HG03460 (cell line): ENCODE results near the gene DOK5.

Source experiments
- ATAC-seq: cut with Tn5 transposase; IDR thresholded peaks from one replicate; pipeline ENCODE4 v1.9.1; 2021; ENCODE audit not compliant: unreplicated experiment

Gene DOK5

GRCh38 chr20:54606380-54606779, 131.0 kb downstream of the DOK5 start:
- no peak for ATAC-seq

- ATAC-seq, result no peak
Measured at GRCh38 chr20:54608039-54608745, 132.8 kb downstream of the DOK5 start.

DNA sequence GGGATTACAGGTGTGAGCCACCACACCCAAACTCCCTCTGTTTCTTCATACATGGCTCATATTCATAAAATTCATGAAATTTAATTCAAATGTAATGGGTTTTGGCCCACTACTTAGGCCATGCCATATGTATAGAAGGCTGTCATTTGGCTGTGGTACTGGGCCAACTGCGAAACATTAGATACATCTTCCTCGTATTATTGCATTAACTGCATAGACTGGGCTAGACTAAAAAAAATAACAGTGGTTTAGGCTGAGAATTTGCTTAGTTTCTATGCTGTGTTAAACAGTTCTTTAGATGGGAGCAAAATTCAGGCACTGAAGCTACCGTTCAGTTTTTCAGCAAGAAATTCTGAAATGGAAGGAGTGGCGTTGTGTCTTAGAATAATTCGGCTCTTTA, 133.6 kb downstream of the DOK5 start:
- no peak for ATAC-seq

GRCh38 chr20:54611708-54612412, 136.5 kb downstream of the DOK5 start:
- no peak for ATAC-seq

GRCh38 chr20:54618412-54618811, 143.0 kb downstream of the DOK5 start:
- ATAC-seq, result no peak

GRCh38 chr20:54619181-54619580, 143.8 kb downstream of the DOK5 start:
- ATAC-seq, result no peak

- no peak for ATAC-seq
Measured at GRCh38 chr20:54619682-54620081, 144.3 kb downstream of the DOK5 start.

DNA sequence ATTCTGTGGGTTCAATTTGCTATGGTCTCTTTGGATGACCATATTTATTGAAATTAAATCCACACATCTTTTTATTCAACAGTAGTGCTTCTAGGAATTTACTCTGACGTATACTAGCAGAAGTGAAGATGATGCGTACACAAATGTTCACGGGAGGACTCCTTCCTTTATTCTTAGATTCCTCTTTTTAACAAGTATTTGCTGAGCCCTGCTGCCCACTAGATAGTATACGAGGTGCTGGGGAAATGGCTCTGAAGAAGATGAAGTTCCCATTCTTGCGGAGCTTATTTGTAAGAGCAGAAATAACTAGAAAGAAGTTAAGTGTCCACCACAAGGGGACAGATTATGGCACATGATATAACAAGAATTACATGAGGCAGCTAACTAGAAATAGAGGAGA, 145.2 kb downstream of the DOK5 start:
- ATAC-seq, result no peak

DNA sequence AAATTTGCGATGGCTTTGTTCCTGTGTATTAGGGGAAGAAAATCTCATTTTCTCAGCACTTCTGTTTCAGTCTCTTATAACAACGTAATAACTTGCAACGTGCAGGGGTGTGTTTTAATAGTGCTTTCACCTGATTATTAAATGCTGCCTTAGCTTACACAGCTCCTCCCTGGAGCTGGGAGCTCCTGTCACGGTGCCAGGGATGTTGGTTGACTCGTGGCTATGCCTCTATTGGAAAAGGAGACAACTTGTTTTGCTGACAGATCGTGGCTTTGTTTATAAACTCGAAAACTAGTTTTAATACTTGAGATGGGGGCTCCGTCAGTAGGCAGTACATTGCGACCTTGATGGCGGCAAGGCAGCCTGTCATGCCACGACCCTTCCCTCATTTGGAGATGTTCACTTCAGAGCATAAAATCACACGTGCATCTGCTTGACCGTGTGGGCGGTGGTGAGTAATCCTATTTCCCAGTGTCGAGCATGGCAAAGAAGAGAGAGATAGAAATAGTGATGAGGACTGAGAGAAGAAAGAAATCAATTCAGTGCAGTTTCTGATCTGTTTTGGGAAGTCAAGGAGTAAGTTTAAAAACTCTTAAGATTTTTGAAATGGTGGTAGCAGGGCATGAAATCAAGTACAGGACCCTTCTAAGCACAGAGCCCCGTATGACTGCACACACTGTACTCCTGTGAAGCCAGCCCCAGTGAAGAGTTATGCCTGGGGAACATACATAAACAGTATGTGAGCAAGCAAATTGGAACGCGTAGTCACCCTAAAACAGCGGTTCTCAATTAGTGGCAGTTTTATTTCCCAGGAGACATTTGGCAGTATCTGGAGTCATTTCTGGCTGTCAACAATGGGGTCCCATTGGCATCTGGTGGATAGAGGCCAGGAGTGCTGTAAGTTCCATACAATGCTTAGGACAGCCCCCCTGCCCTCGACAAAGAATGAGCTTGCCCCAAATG, 147.2 kb downstream of the DOK5 start:
- ATAC-seq, result no peak

DNA sequence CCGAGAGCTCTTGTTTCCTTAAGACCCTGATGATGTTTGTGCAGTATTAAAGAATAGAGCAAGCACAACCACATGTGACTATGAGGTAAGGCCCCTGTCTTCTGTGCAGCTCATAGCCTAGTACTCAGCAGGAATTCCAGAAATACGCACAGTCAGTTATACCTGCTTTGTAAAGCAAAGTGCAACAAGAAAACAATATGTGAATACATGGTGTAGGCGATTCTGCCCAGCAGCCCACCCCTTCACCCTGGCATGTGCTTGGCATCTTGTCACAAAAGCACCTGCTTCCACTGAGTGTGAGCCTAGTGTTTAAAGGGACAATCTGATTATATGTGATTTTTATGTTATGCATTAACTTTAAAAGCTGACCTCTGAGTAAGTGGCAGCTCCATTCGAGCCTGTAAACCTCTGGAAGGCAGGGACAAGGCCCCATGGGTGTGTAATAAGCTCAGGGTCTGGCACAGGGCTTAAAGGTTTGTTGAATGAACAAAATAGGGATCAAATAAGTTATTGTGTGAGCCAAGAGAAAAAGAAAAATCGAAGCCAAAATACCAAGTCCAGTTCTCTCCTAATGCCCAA, 148.7 kb downstream of the DOK5 start:
- no peak for ATAC-seq

GRCh38 chr20:54624706-54625390, 149.5 kb downstream of the DOK5 start:
- no peak for ATAC-seq

GRCh38 chr20:54625497-54625896, 150.1 kb downstream of the DOK5 start:
- no peak for ATAC-seq

DNA sequence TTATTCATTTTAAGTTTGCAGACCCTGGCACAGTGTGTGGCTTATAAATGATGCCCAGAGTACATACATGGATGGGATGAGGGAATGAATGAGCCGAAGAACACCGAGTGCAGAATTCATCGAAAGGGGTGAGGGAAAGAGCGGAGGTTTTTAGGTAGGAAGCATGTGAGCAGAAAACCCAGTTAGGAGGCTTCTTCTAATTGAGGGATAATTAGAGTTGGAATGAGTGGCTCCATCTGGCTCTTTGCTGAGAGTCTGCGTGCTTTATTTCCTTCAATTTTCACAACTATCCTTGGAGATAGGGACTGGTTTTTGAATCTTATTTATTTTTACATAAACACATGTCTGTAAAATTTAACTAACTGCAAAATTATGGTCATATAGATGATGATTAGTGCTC, 150.7 kb downstream of the DOK5 start:
- no peak for ATAC-seq

- no peak for ATAC-seq
Measured at GRCh38 chr20:54629632-54630031, 154.2 kb downstream of the DOK5 start.

DNA sequence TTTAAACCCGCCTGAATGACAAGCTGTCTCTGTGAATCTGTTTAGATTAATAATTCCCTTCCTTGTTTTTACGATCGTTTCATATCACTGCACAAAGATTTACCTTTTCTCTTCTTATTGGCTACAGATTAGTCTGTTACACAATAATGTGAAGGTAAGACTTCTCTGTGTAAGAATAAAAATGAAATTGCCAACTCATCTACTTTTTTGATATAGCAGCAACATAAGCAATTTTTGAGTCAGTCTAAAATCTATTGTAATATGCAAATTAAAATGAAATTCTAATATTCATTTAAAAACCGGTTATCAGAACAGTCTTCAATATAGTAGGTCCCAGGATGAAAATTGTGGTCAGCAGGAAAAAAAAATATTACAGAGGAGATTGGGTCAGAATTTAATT, 155.2 kb downstream of the DOK5 start:
- ATAC-seq, result no peak

GRCh38 chr20:54631059-54631458, 155.7 kb downstream of the DOK5 start:
- ATAC-seq, result no peak

DNA sequence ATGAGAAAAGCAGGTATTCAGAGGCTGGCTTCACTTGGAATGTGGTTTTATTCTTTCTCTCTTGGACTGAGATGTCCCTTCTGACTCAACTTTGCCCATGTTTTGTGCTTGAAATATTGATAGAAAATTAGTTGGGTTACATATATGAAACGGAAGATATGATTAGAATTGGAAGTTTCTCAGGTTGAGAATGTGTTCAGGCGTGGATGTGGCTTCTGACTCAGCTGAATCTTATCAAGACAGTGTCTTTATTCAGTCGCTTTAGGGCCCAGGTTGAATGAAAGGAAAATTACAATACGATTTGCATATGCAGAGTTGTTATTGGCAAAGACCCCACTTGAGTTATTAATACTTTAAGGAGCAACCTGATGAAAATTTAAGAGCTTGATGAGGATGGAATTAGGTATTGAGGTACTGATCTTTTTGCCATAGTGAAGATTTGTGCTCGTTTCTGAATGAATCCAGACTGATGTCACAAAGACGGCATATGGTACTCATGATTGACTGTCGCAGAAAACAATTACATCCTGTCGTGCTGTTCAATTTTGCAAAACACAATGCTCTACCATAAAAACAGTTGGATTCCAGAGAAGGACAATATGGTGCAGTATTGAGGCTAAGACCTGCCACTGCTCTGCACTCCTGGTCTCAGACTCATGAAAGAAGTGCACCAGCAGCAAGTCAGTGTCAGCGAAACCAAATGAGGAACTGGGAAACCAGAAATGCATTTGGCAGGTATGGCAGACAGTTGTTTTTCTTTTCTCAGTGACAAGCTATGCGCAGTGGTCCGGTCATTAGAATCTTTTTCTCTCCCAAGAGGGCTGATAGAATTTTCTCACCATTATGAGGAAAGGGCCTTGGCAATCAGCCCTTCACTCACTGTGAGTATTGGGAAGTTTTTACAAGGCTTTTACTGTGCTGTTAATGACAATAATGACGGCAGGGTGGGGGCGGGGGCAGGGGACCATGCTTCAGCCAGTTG, 158.3 kb downstream of the DOK5 start:
- peak; percentile 96 for ATAC-seq

DNA sequence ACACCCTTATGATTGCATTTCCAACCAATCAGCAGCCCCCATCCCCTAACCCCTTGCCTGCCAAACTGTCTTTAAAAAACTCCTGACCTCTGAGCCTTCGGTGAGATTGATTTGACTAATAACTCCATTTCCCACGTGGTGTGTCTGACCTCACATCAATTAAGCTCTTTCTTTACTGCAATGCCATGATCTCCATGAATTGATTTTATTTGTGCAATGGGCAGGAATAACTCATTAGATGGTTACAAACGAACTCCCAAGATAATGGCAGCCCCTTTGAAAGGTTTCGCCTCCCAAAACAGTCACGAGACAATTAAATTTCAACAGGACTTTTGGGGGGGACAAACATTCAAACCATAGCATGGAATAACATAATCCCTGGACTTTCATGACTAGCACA, 161.2 kb downstream of the DOK5 start:
- no peak for ATAC-seq

GRCh38 chr20:54639941-54640340, 164.5 kb downstream of the DOK5 start:
- no peak for ATAC-seq
